ENCODE measurements around the gene PRMT7. TPM values are rescaled to one million over a fixed set of nuclear protein-coding genes. Genes with fewer than 3 reads are reported as not detected.

Gene PRMT7
- total RNA-seq, 1 donor from 2014 or later = 80.6 TPM

- no peak for DNase-seq (ENCODE audit: low spot score)
- peaks cover 25% of the 10 kb centered on the region for H3K4me1 Mint-ChIP-seq (ENCODE audit: low read depth)
- H3K9me3 Mint-ChIP-seq = no peaks in the 10 kb centered on the region
- intact Hi-C loops (cut with micrococcal nuclease) = no loop called here
- H3K27ac Mint-ChIP-seq = no peak overlapping the region
- H3K27me3 Mint-ChIP-seq (ENCODE audit: insufficient read depth) = peaks cover 44% of the 10 kb centered on the region
- no peak overlapping the region for H3K4me3 Mint-ChIP-seq
- H3K36me3 Mint-ChIP-seq (ENCODE audit: low read depth) = no peaks in the 10 kb centered on the region
Measured at GRCh38 chr16:68374246-68374805, 63.5 kb downstream of the PRMT7 start.

DNA sequence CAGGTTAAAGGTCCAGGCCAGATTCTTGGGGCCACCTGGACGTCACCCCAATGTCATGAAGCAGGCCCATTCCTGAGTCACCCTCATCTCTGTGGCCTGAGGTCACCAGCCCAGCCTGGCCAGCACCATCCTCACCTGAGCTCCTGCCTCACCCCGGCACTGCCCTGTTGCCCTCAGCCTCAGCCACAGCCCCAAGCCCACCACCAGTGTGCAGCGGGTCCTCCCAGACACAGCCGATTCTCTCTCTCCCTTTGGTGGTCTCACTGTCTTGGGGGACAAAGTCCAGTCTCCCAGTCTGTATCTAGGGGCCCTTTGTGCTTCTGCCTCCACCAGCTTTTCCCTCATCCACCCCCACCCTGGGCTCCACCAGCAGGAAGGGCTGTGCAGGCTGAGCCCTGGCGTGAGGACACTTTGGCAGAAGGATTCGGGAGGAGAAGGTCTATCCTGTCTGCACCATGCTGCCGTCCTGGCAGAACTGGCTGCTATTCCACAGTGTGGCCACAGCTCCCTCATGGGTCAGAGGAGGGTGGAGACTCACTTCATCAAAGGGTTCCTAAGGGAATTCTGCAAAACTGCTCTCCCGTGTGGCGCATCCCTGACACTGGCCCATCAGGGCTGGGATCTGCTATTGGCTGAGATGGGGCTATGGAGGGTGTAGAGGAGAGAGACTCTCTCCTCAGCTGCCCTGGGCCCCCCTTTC, 64.3 kb downstream of the PRMT7 start:
- Mint-ChIP-seq H3K36me3 (ENCODE audit: low read depth) (no peaks in the 10 kb centered on the region), H3K27ac (no peak overlapping the region), H3K9me3 (no peaks in the 10 kb centered on the region), H3K27me3 (ENCODE audit: insufficient read depth) (peaks cover 41% of the 10 kb centered on the region), H3K4me3 (no peak overlapping the region), H3K4me1 (ENCODE audit: low read depth) (peaks cover 22% of the 10 kb centered on the region)
- intact Hi-C loops (cut with micrococcal nuclease) = no loop called here
- no peak for DNase-seq (ENCODE audit: low spot score)

GRCh38 chr16:68375801-68376536, 65.2 kb downstream of the PRMT7 start:
- intact Hi-C loops (cut with micrococcal nuclease) = no loop called here
- no peaks in the 10 kb centered on the region for H3K9me3 Mint-ChIP-seq
- DNase-seq (ENCODE audit: low spot score) = no peak
- H3K27ac Mint-ChIP-seq = no peak overlapping the region
- H3K4me3 Mint-ChIP-seq = no peak overlapping the region
- H3K4me1 Mint-ChIP-seq (ENCODE audit: low read depth) = peaks cover 19% of the 10 kb centered on the region
- H3K36me3 Mint-ChIP-seq (ENCODE audit: low read depth) = no peaks in the 10 kb centered on the region
- H3K27me3 Mint-ChIP-seq (ENCODE audit: insufficient read depth) = peaks cover 41% of the 10 kb centered on the region

DNA sequence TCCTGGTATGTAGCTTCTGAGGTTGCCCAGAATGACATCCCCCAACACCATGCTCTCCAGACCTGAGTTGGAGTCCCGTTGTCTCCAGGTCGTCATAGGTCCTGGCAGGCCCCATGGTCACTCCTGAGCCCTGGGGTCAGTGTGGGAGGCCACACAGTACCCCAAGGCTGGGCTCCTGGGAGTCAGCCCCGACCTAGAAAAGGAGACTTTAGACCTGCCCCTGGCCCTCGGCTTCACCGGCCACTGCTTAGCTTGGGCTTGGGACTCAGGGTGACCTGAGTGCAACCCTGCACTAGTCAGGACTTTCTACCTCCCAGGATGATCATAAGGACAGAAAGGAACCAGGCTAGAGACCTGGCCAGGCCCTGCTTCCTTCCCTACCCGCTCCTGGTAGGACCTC, 65.8 kb downstream of the PRMT7 start:
- peaks cover 40% of the 10 kb centered on the region for H3K27me3 Mint-ChIP-seq (ENCODE audit: insufficient read depth)
- intact Hi-C loops (cut with micrococcal nuclease) = no loop called here
- H3K4me1 Mint-ChIP-seq (ENCODE audit: low read depth) = peaks cover 19% of the 10 kb centered on the region
- H3K9me3 Mint-ChIP-seq = no peaks in the 10 kb centered on the region
- no peak overlapping the region for H3K4me3 Mint-ChIP-seq
- H3K27ac Mint-ChIP-seq = no peak overlapping the region
- no peaks in the 10 kb centered on the region for H3K36me3 Mint-ChIP-seq (ENCODE audit: low read depth)
- no peak for DNase-seq (ENCODE audit: low spot score)

- Mint-ChIP-seq H3K4me1 (ENCODE audit: low read depth) (peaks cover 19% of the 10 kb centered on the region), H3K4me3 (no peak overlapping the region), H3K9me3 (no peaks in the 10 kb centered on the region), H3K27me3 (ENCODE audit: insufficient read depth) (peaks cover 38% of the 10 kb centered on the region), H3K36me3 (ENCODE audit: low read depth) (no peaks in the 10 kb centered on the region), H3K27ac (no peak overlapping the region)
- intact Hi-C loops (cut with micrococcal nuclease) = no loop called here
- DNase-seq (ENCODE audit: low spot score) = no peak
Measured at GRCh38 chr16:68377221-68377620, 66.4 kb downstream of the PRMT7 start.

DNA sequence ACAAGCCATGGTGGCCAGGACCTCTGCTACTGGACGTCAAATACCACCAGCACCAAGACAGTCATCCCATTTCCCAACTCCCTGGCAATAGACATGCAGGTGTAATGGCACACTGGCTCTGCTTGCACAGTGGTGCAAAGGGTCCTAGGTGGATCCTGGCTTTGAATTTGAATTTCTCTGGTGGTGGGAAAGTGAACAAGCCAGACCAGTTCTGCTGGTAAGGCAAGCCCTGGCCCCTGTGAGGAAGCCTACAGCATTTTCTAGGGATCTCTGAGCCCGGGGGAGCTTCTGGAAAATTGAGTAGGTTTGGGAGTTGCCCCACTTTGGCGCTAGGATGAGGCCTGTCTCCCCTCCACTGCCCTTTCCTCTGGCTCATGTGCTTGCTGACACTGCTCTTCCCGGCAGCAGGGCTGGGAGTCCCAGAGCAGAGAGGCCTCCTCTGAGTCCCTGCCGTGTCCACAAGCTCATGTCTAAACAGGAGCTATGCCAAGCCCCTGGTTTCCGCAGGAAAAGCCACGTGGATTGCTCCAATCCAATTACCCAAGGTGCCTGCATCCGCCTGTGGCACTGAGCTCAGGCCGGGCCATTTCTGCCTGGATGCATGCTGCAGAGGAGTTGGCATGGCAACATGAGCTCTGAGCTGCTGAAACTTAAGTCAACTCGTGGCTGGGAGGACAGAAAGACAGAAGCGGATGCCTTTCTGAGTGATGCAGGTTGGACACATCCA, 67.0 kb downstream of the PRMT7 start:
- Mint-ChIP-seq H3K27ac (no peak overlapping the region), H3K9me3 (no peaks in the 10 kb centered on the region), H3K4me3 (no peak overlapping the region), H3K36me3 (ENCODE audit: low read depth) (no peaks in the 10 kb centered on the region), H3K4me1 (ENCODE audit: low read depth) (peaks cover 19% of the 10 kb centered on the region), H3K27me3 (ENCODE audit: insufficient read depth) (peaks cover 40% of the 10 kb centered on the region)
- intact Hi-C loops (cut with micrococcal nuclease) = no loop called here
- DNase-seq (ENCODE audit: low spot score) = no peak

DNA sequence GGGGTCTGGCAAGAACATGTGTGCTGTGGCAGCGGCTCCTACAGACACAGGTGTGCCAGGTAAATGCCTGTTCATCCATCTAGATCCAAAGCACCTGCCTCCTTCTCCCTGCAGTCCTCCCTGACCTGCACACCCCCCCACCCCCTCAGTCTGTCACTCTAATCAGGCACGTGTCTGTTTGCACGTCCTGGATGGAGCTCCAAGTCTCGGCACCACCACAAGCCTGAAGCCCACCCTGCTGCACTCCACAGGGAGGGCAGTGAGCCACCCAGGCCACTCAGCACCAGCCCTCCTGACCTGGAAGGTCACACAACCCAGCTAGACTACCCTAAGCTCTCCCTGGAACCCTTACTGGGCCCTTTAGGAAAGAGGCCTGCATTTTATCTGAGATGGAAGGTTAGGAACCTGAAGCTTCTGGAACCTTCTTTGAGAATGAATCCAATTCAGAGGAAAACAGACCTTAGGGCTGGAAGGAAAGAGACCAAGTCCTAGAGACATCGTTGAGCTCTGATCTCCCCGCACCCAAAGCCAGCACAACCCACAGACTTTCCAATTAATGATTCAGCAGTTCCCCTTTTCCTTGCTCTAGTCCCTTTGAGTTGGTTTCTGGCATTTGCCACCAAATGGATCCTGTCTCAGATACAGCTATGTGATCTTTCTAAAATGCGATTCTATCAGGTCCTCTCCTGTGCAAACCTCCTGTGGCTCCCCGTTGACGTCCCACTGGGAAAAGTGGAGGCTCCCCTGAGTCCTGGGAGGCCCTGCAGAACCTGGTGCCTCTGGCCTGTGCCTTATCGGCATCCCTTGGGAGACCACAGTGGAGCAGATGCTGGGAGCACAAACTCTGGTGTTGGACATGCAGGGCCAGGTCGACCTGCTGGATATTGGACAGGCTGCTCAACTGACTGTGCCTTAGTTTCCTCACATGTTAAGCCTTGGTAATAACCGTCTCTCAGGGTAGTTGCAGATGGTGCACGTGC, 67.9 kb downstream of the PRMT7 start:
- H3K4me3 Mint-ChIP-seq = no peak overlapping the region
- no peak for DNase-seq (ENCODE audit: low spot score)
- H3K27me3 Mint-ChIP-seq (ENCODE audit: insufficient read depth) = peaks cover 34% of the 10 kb centered on the region
- H3K27ac Mint-ChIP-seq = no peak overlapping the region
- H3K4me1 Mint-ChIP-seq (ENCODE audit: low read depth) = peaks cover 19% of the 10 kb centered on the region
- intact Hi-C loops (cut with micrococcal nuclease) = no loop called here
- no peaks in the 10 kb centered on the region for H3K36me3 Mint-ChIP-seq (ENCODE audit: low read depth)
- no peaks in the 10 kb centered on the region for H3K9me3 Mint-ChIP-seq

- Mint-ChIP-seq H3K27me3 (ENCODE audit: insufficient read depth) (peaks cover 29% of the 10 kb centered on the region), H3K4me3 (no peak overlapping the region), H3K27ac (no peak overlapping the region), H3K36me3 (ENCODE audit: low read depth) (no peaks in the 10 kb centered on the region), H3K9me3 (no peaks in the 10 kb centered on the region), H3K4me1 (ENCODE audit: low read depth) (peaks cover 21% of the 10 kb centered on the region)
- DNase-seq (ENCODE audit: low spot score) = no peak
- intact Hi-C loops (cut with micrococcal nuclease) = no loop called here
Measured at GRCh38 chr16:68379472-68380347, 68.9 kb downstream of the PRMT7 start.

- Mint-ChIP-seq H3K4me3 (no peak overlapping the region), H3K9me3 (no peaks in the 10 kb centered on the region), H3K27me3 (ENCODE audit: insufficient read depth) (peaks cover 24% of the 10 kb centered on the region), H3K36me3 (ENCODE audit: low read depth) (no peaks in the 10 kb centered on the region), H3K27ac (no peak overlapping the region), H3K4me1 (ENCODE audit: low read depth) (peaks cover 23% of the 10 kb centered on the region)
- DNase-seq (ENCODE audit: low spot score) = no peak
- intact Hi-C loops (cut with micrococcal nuclease) = no loop called here
Measured at GRCh38 chr16:68380348-68380670, 69.5 kb downstream of the PRMT7 start.

DNA sequence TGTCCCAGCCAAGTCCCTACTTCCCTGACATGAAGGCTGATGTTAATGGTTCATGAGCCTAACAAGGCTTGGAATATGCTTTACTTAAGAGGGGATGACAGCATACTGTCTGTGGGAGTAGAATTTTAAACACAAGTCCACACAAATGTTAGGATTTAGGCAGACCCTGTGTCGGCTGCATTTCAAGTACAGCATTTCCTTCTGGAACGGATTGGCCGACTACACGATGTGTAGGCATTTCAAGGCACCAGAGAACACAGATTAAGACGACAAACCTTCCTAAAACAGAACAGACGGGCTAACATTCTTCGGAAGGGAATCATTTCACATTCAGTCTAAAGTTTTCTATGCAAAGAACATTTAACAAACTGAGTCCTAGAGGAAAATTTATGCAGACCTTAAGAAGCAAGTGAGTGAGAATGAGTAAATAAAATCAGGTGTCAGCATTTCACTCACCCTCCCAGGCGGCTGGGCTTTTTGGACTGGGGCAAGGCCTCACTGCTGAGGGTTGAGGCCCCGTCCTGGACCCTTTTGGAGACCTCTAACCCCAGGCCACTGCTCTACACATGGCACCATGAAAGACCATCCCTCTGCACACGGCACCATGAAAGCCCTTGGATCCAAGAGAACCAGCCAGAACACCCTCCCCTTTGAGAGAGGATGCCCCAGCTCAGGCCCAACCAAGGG, 70.0 kb downstream of the PRMT7 start:
- Mint-ChIP-seq H3K4me1 (ENCODE audit: low read depth) (peaks cover 23% of the 10 kb centered on the region), H3K36me3 (ENCODE audit: low read depth) (no peaks in the 10 kb centered on the region), H3K9me3 (no peaks in the 10 kb centered on the region), H3K27ac (no peak overlapping the region), H3K27me3 (ENCODE audit: insufficient read depth) (peaks cover 26% of the 10 kb centered on the region), H3K4me3 (no peak overlapping the region)
- no peak for DNase-seq (ENCODE audit: low spot score)
- intact Hi-C loops (cut with micrococcal nuclease) = no loop called here

- no peak for DNase-seq (ENCODE audit: low spot score)
- Mint-ChIP-seq H3K4me3 (no peak overlapping the region), H3K27me3 (ENCODE audit: insufficient read depth) (peaks cover 23% of the 10 kb centered on the region), H3K36me3 (ENCODE audit: low read depth) (no peaks in the 10 kb centered on the region), H3K4me1 (ENCODE audit: low read depth) (peaks cover 23% of the 10 kb centered on the region), H3K27ac (no peak overlapping the region), H3K9me3 (no peaks in the 10 kb centered on the region)
- intact Hi-C loops (cut with micrococcal nuclease) = no loop called here
Measured at GRCh38 chr16:68381363-68381724, 70.5 kb downstream of the PRMT7 start.

Measured in activated T-helper 1 cell treated with anti-CD3 and anti-CD28 coated beads, Interleukin-12 subunit alpha, Interleukin-12 subunit beta, Interleukin-2, Interleukin-4 antibody, amounts not matched to agents 30 ng/mL and 10 ng/mL and 1 ng/mL, durations not matched to agents 14 hours and 24 hours and 36 hours (primary cell).